Liver (tissue), 3 donors: ENCODE results near the gene ORAI3.

Source experiments
- MAX ChIP-seq: IDR thresholded peaks from 2 replicates; pipeline ENCODE4 v1.6.1; 2016; ENCODE audit warnings: antibody characterized with exemption
- RAD21 ChIP-seq, 2 donors: IDR thresholded peaks; 2 replicates each; pipeline ENCODE4 v1.6.1; 2016; ENCODE audit warnings: antibody characterized with exemption in 2 of 2, mild to moderate bottlenecking in 2 of 2
- SP1 ChIP-seq: IDR thresholded peaks from 2 replicates; pipeline ENCODE4 v1.6.1; 2018; ENCODE audit warnings: antibody characterized with exemption, mild to moderate bottlenecking
- TF ChIP-seq, protein P1 (sequence below): fragments of 150-350 bp; IDR thresholded peaks from 2 replicates; pipeline ENCODE4 v1.5.1; 2017; ENCODE audit warnings: improper control_type of control experiment, low read depth, low read length; ENCODE audit not compliant: missing input control
- donor health status: healthy.
- donor health status: healthy.

- TF ChIP-seq, protein P1, sequence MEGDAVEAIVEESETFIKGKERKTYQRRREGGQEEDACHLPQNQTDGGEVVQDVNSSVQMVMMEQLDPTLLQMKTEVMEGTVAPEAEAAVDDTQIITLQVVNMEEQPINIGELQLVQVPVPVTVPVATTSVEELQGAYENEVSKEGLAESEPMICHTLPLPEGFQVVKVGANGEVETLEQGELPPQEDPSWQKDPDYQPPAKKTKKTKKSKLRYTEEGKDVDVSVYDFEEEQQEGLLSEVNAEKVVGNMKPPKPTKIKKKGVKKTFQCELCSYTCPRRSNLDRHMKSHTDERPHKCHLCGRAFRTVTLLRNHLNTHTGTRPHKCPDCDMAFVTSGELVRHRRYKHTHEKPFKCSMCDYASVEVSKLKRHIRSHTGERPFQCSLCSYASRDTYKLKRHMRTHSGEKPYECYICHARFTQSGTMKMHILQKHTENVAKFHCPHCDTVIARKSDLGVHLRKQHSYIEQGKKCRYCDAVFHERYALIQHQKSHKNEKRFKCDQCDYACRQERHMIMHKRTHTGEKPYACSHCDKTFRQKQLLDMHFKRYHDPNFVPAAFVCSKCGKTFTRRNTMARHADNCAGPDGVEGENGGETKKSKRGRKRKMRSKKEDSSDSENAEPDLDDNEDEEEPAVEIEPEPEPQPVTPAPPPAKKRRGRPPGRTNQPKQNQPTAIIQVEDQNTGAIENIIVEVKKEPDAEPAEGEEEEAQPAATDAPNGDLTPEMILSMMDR = no peak
- TF ChIP-seq RAD21 (IDR thresholded peaks at IDR 0.05) = no peak
- no peak for TF ChIP-seq SP1
- no peak for TF ChIP-seq MAX
Measured at GRCh38 chr16:30914830-30915229, 34.0 kb upstream of the ORAI3 start.
